Ovary (tissue), 3 donors: ENCODE results near the gene SORBS1.

Experiments
- EP300 ChIP-seq: sonication (generic); formaldehyde crosslinking; IDR thresholded peaks from one replicate; pipeline ENCODE4 v1.6.1; 2017; ENCODE audit warnings: antibody characterized with exemption
- POLR2A ChIP-seq: fragments of 450-650 bp; IDR thresholded peaks from one replicate; pipeline ENCODE4 v1.6.1; 2017; ENCODE audit warnings: antibody characterized with exemption, mild to moderate bottlenecking, moderate library complexity
- TF ChIP-seq, protein P1 (sequence below), 3 donors: fragments of 450-650 bp in 2 of 3; fragments of 200-600 bp in 1 of 3; IDR thresholded peaks; one replicate each; pipeline versions ENCODE4 v1.5.1 to v1.8.0; 2016 to 2022; ENCODE audit warnings: antibody characterized with exemption in 3 of 3, mild to moderate bottlenecking in 1 of 3
- donor health status: DM: no; HTN: no; CAD: no.

DNA sequence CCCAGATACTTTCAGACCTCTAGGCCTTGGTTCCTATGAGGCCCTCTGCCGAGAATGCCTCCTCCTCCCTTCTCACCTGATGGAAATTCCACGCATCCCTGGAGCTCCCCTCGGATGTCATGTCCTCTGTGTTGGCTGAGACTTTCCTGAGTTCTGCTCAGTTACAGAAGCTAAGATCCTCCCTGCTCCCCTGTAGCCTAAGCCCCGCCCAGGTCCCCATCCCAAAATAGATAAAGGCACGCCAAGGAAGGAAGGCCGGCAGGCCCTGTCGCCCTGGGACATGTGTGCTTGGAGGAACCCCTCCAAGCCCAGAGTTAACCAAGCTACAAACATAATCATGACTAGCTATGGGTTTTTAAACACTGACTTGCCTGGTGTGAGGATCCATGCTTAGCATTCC is 123.5 kb downstream of the SORBS1 start:
- no peak for TF ChIP-seq POLR2A
- TF ChIP-seq, protein P1, sequence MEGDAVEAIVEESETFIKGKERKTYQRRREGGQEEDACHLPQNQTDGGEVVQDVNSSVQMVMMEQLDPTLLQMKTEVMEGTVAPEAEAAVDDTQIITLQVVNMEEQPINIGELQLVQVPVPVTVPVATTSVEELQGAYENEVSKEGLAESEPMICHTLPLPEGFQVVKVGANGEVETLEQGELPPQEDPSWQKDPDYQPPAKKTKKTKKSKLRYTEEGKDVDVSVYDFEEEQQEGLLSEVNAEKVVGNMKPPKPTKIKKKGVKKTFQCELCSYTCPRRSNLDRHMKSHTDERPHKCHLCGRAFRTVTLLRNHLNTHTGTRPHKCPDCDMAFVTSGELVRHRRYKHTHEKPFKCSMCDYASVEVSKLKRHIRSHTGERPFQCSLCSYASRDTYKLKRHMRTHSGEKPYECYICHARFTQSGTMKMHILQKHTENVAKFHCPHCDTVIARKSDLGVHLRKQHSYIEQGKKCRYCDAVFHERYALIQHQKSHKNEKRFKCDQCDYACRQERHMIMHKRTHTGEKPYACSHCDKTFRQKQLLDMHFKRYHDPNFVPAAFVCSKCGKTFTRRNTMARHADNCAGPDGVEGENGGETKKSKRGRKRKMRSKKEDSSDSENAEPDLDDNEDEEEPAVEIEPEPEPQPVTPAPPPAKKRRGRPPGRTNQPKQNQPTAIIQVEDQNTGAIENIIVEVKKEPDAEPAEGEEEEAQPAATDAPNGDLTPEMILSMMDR (IDR thresholded peaks at IDR 0.05): no peak
- TF ChIP-seq EP300: no peak
